Muscle of back (tissue), 11 donors: ENCODE data around the gene SMTN. TPM values are rescaled to one million over a fixed set of nuclear protein-coding genes. Genes with fewer than 3 reads are reported as not detected.
"Not testable (repeated sequence)": the region's sequence is repeated elsewhere in the genome, so short reads cannot be mapped to it uniquely, and the experiment has no call there.

Source experiments
- DNase-seq, 3 donors: peaks; one replicate each; pipeline versions ENCODE4 v3.0.0 to v3.0.0-alpha.2; 2013
- polyA plus RNA-seq, 10 donors: library from polyadenylated mRNA; unstranded; fragments of 120-200 nt; gene quantifications; one replicate each; pipeline ENCODE4 v1.2.1, GENCODE V29; 2013; ENCODE audit not compliant: insufficient read length in 10 of 10

The SMTN gene
- polyA plus RNA-seq, 10 donors = 98.8 to 216 (median 189) TPM

GRCh38 chr22:31102441-31103081 is 21.4 kb downstream of the SMTN start:
- DNase-seq = peak in 1 of 3 donors; percentile 44

GRCh38 chr22:31103111-31103510 is 22.0 kb downstream of the SMTN start:
- no peak for DNase-seq

GRCh38 chr22:31103899-31104694 is 23.0 kb downstream of the SMTN start:
- DNase-seq = peak in 1 of 3 donors; percentile 34

GRCh38 chr22:31104869-31105268 is 23.8 kb downstream of the SMTN start:
- peak in 1 of 3 donors; percentile 63 for DNase-seq

- DNase-seq = no peak
These were observed 24.3 kb downstream of the SMTN start for GRCh38 chr22:31105282-31105929.

- peak in 1 of 3 donors; percentile 41 for DNase-seq
These were observed 25.0 kb downstream of the SMTN start for GRCh38 chr22:31106001-31106571.

- no peak for DNase-seq
These were observed 25.6 kb downstream of the SMTN start for GRCh38 chr22:31106731-31107177.

GRCh38 chr22:31107178-31107893 is 26.2 kb downstream of the SMTN start, which contains the start of gene SELENOM:
TSS of gene SELENOM (minus strand) at chr22:31107568. CDS start at chr22:31107505, 63 bp downstream.
- peak; percentile 95 to 98 (median 97) for DNase-seq

- no peak for DNase-seq
These were observed 26.7 kb downstream of the SMTN start for GRCh38 chr22:31107894-31108218.

- DNase-seq = not testable (repeated sequence)
These were observed 31.5 kb downstream of the SMTN start for GRCh38 chr22:31112547-31113091.

GRCh38 chr22:31118046-31118820 is 37.1 kb downstream of the SMTN start:
- DNase-seq = no peak

- DNase-seq = no peak
These were observed 38.1 kb downstream of the SMTN start for GRCh38 chr22:31119026-31119717.

GRCh38 chr22:31120230-31120629 is 39.1 kb downstream of the SMTN start:
- DNase-seq = no peak

GRCh38 chr22:31120642-31121041 is 39.5 kb downstream of the SMTN start:
- no peak for DNase-seq

- DNase-seq = no peak
These were observed 40.3 kb downstream of the SMTN start for GRCh38 chr22:31121403-31121802.

- no peak for DNase-seq
These were observed 41.0 kb downstream of the SMTN start for GRCh38 chr22:31122196-31122531.

- DNase-seq = peak in 1 of 3 donors; percentile 55
These were observed 41.6 kb downstream of the SMTN start, which contains the start of gene INPP5J for GRCh38 chr22:31122532-31123291. TSS of gene INPP5J (plus strand) at chr22:31122966. CDS start at chr22:31123015, 49 bp downstream.

- DNase-seq = no peak
These were observed 42.1 kb downstream of the SMTN start for GRCh38 chr22:31123292-31123602.

GRCh38 chr22:31124290-31124689 is 43.2 kb downstream of the SMTN start:
- DNase-seq = no peak
